GM04503 (cell line): ENCODE measurements around the gene NCMAP.
"Not testable (repeated sequence)": the region's sequence is repeated elsewhere in the genome, so short reads cannot be mapped to it uniquely, and the experiment has no call there.

Source experiments
- DNase-seq: peaks from one replicate; pipeline ENCODE4 v3.0.0-alpha.2; 2012; ENCODE audit warnings: low read depth

NCMAP gene

GRCh38 chr1:24555591-24556413 is at the start of gene NCMAP:
TSS of gene NCMAP (plus strand) at chr1:24556087. CDS start at chr1:24595431, 39,344 bp downstream.
- DNase-seq = no peak

GRCh38 chr1:24506691-24507381 is 49.1 kb upstream of the NCMAP start:
- DNase-seq = no peak

GRCh38 chr1:24507405-24507804 is 48.5 kb upstream of the NCMAP start:
- no peak for DNase-seq

GRCh38 chr1:24508911-24509310 is 47.0 kb upstream of the NCMAP start:
- no peak for DNase-seq

GRCh38 chr1:24513706-24514105 is 42.2 kb upstream of the NCMAP start:
- no peak for DNase-seq

GRCh38 chr1:24514946-24515345 is 40.9 kb upstream of the NCMAP start:
- no peak for DNase-seq

- DNase-seq = peak; percentile 59
Measured at GRCh38 chr1:24515671-24516209, 40.1 kb upstream of the NCMAP start.

GRCh38 chr1:24516506-24516905 is 39.4 kb upstream of the NCMAP start:
- no peak for DNase-seq

- no peak for DNase-seq
Measured at GRCh38 chr1:24517898-24518297, 38.0 kb upstream of the NCMAP start.

- DNase-seq = not testable (repeated sequence)
Measured at GRCh38 chr1:24520282-24520681, 35.6 kb upstream of the NCMAP start.

GRCh38 chr1:24525606-24526005 is 30.3 kb upstream of the NCMAP start:
- no peak for DNase-seq

- DNase-seq = no peak
Measured at GRCh38 chr1:24526045-24526444, 29.8 kb upstream of the NCMAP start.

- DNase-seq = no peak
Measured at GRCh38 chr1:24526940-24527542, 28.8 kb upstream of the NCMAP start.

GRCh38 chr1:24528744-24529143 is 27.1 kb upstream of the NCMAP start:
- no peak for DNase-seq

- not testable (repeated sequence) for DNase-seq
Measured at GRCh38 chr1:24529292-24529691, 26.6 kb upstream of the NCMAP start.

- no peak for DNase-seq
Measured at GRCh38 chr1:24535021-24535424, 20.9 kb upstream of the NCMAP start.

GRCh38 chr1:24535778-24536177 is 20.1 kb upstream of the NCMAP start:
- no peak for DNase-seq

- no peak for DNase-seq
Measured at GRCh38 chr1:24536391-24536840, 19.5 kb upstream of the NCMAP start.

GRCh38 chr1:24540051-24540905 is 15.6 kb upstream of the NCMAP start:
- DNase-seq = no peak

- DNase-seq = peak; percentile 45
Measured at GRCh38 chr1:24540906-24541710, 14.8 kb upstream of the NCMAP start.
